K562 (cell line): ENCODE results near the gene IGFALS.

Experiments
- HOMEZ ChIP-seq: fragments of 250-450 bp; sonication (Bioruptor Pico); IDR thresholded peaks from 2 replicates; pipeline ENCODE4 v1.4.0; 2020; ENCODE audit warnings: mild to moderate bottlenecking, moderate library complexity
- POLR2AphosphoS5 ChIP-seq: IDR thresholded peaks from 2 replicates; pipeline ENCODE4 v1.6.1; 2011; ENCODE audit warnings: mild to moderate bottlenecking, low read depth, low read length, moderate library complexity; ENCODE audit not compliant: control insufficient read depth, insufficient read depth
- TAF1 ChIP-seq: IDR thresholded peaks from 2 replicates; pipeline ENCODE4 v1.6.1; 2011; ENCODE audit warnings: mild to moderate bottlenecking, low read length, moderate library complexity; ENCODE audit not compliant: insufficient read depth, control insufficient read depth, severe bottlenecking; ENCODE audit errors: extremely low read depth
- ZNF316 ChIP-seq: fragments of 450-650 bp; IDR thresholded peaks from 2 replicates; pipeline ENCODE4 v1.6.1; 2016

DNA sequence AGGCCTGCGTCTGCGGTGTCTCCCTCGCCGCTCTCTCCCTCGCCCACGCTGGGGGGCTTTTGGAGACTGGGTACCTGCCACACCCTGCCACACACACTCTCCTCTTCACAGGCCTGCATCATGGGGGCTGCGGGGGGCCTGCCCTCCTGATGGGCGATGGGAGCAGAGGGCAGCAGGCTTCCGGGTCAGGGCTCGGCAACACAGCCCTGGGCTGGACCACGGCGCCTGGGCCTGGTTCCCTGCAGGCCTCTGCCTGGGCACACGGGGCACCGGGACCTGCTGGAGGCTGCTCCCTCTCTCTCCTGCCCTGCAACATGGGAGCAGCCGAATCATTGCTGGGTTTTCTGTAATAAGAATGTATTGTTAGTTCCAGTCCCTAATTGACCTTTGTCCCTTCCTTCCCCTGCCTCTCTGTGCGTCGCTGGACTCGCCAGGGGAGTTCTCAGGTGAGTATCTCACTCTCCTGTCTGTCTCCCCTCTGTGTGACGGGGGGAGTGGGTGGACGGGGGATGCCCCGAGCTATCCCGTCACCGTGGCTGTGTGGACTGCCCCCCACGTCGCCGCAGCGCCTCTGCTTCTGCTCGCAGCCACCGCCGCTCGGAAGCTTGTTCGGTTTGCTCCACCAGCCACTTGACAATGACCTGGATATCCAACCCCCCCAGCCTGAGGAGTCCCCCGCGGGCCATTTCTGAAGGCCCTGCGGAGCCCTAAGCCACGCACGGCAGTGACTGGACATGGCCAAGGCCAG lies 35.6 kb downstream of the IGFALS start:
- TF ChIP-seq HOMEZ (CRISPR knock-in tag) = no peak
- TF ChIP-seq POLR2AphosphoS5 = no peak
- no peak for TF ChIP-seq ZNF316
- no peak for TF ChIP-seq TAF1
